Fibroblast of villous mesenchyme (primary cell): Measurements from ENCODE around the gene TIMELESS. TPM values are rescaled to one million over a fixed set of nuclear protein-coding genes. Genes with fewer than 3 reads are reported as not detected.

Experiments
- DNase-seq: peaks from one replicate; pipeline ENCODE4 v3.0.0-alpha.2; 2010; ENCODE audit warnings: low read depth
- H3K4me3 ChIP-seq: 2 replicates; pipeline ENCODE4 v1.5.1; 2011; ENCODE audit warnings: low read depth, mild to moderate bottlenecking, low read length
- CTCF ChIP-seq: IDR thresholded peaks from 2 replicates; pipeline ENCODE4 v1.5.1; 2012; ENCODE audit warnings: low read depth, mild to moderate bottlenecking, low read length; ENCODE audit not compliant: insufficient read depth
- total RNA-seq: library from RNA; depleted of rRNA; stranded (reverse); fragments of >200 nt; gene quantifications from 2 replicates; pipeline ENCODE4 v1.2.3, GENCODE V29; 2012

Gene TIMELESS
- total RNA-seq, 1 donor, result 7.8 TPM

GRCh38 chr12:56437430-56438176 is 11.6 kb downstream of the TIMELESS start:
- no peak overlapping the region for H3K4me3 ChIP-seq
- no peak for DNase-seq
- no peak for TF ChIP-seq CTCF

GRCh38 chr12:56434828-56435227 is 14.4 kb downstream of the TIMELESS start:
- H3K4me3 ChIP-seq, result no peak overlapping the region
- DNase-seq, result no peak
- no peak for TF ChIP-seq CTCF

GRCh38 chr12:56431850-56432249 is 17.4 kb downstream of the TIMELESS start:
- H3K4me3 ChIP-seq, result no peak overlapping the region
- DNase-seq, result peak; percentile 23

GRCh38 chr12:56431288-56431687 is 17.9 kb downstream of the TIMELESS start:
- no peak for DNase-seq
- no peak overlapping the region for H3K4me3 ChIP-seq
- TF ChIP-seq CTCF, result no peak

More at GRCh38 chr12:56431850-56432249, 17.4 kb downstream of the TIMELESS start:
- TF ChIP-seq CTCF, result no peak

- no peak for DNase-seq
- TF ChIP-seq CTCF, result no peak
- no peak overlapping the region for H3K4me3 ChIP-seq
Observed at GRCh38 chr12:56425940-56426438, 23.2 kb downstream of the TIMELESS start.

GRCh38 chr12:56425193-56425592 is 24.0 kb downstream of the TIMELESS start:
- H3K4me3 ChIP-seq, result no peak overlapping the region
- no peak for TF ChIP-seq CTCF
- no peak for DNase-seq
